Fibroblast of pulmonary artery (primary cell): ENCODE measurements around the gene SLC17A7.
"Not testable (repeated sequence)": the region's sequence is repeated elsewhere in the genome, so short reads cannot be mapped to it uniquely, and the experiment has no call there.

ENCODE experiments used
- DNase-seq: peaks from one replicate; pipeline ENCODE4 v3.0.0-alpha.2; 2010; ENCODE audit warnings: low read depth
- H3K4me3 ChIP-seq: replicated peaks from 2 replicates; pipeline ENCODE4 v1.5.1; 2011; ENCODE audit warnings: low read depth, mild to moderate bottlenecking, control low read depth, low read length, moderate library complexity
- TF ChIP-seq, protein P1 (sequence below): IDR thresholded peaks from 2 replicates; pipeline ENCODE4 v1.5.1; 2011; ENCODE audit warnings: mild to moderate bottlenecking, control low read depth, low read length, inconsistent platforms; ENCODE audit errors: missing control alignments

The SLC17A7 gene

DNA sequence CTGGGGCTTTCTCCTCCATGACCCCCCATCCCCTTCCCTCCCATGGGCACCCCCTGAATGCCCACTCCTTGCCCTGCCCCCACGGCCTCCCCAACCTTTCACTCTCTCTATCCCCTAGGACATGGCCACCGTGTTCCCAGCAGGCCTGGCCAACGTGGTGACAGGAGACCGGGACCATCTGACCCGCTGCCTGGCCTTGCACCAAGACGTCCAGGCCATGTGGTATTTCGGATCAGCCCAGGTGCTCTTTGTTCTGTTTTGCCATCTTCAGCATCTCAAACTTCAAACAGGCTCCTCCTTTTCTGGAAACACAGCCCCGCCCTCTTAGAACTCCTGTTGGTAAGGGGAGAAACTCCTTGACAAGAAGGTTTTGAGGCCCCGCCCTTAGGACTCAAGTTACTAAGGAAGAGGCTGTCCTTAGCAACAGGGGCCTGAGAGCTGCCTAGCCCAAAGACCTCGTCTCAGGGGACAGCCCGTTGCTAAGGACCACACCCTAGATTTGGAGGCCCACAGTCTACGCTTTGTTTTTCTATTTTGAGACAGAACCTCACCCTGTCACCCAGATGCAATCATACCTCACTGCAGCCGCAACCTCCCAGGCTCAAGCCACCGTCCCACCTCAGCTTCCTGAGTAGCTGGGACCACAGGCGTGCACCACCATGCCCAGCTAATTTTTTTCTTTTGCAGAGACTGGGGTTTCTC is 27.6 kb upstream of the SLC17A7 start:
- no peak overlapping the region for H3K4me3 ChIP-seq
- TF ChIP-seq, protein P1, sequence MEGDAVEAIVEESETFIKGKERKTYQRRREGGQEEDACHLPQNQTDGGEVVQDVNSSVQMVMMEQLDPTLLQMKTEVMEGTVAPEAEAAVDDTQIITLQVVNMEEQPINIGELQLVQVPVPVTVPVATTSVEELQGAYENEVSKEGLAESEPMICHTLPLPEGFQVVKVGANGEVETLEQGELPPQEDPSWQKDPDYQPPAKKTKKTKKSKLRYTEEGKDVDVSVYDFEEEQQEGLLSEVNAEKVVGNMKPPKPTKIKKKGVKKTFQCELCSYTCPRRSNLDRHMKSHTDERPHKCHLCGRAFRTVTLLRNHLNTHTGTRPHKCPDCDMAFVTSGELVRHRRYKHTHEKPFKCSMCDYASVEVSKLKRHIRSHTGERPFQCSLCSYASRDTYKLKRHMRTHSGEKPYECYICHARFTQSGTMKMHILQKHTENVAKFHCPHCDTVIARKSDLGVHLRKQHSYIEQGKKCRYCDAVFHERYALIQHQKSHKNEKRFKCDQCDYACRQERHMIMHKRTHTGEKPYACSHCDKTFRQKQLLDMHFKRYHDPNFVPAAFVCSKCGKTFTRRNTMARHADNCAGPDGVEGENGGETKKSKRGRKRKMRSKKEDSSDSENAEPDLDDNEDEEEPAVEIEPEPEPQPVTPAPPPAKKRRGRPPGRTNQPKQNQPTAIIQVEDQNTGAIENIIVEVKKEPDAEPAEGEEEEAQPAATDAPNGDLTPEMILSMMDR = no peak
- DNase-seq = peak; percentile 71

DNA sequence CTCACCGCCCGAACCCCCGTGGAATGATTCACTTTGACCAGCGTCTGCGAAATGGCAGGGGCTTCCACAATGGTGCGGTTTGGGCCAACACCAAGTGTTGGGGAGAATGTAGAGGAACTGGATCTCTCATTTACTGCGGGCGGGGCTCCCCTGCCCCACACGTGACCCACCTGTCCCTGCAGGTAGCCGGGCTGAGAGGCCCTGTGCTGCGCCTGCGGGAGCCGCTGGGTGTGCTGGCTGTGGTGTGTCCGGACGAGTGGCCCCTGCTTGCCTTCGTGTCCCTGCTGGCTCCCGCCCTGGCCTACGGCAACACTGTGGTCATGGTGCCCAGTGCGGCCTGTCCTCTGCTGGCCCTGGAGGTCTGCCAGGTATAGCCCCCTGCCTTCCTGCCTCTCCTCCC is 26.9 kb upstream of the SLC17A7 start:
- TF ChIP-seq, protein P1 = no peak
- no peak for DNase-seq
- H3K4me3 ChIP-seq = no peak overlapping the region

DNA sequence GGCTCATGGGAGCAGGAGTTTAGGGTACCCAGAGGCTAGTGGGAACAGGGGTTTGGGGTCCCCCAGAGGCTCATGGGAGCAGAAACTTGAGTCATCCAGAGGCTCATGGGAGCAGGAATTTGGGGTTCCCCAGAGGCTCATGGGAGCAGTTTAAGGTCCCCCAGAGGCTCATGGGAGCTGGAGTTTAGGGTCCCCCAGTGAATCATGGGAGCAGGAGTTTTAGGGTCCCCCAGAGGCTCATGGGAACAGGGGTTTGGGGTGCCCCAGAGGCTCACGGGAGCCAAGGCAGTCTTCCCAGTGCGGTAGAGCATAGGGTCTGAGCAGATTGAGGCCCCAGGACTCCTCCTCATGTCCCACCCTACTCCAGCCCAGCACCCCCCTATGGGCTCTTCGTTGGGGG is 24.0 kb upstream of the SLC17A7 start:
- no peak overlapping the region for H3K4me3 ChIP-seq
- DNase-seq = no peak
- TF ChIP-seq, protein P1 = no peak

DNA sequence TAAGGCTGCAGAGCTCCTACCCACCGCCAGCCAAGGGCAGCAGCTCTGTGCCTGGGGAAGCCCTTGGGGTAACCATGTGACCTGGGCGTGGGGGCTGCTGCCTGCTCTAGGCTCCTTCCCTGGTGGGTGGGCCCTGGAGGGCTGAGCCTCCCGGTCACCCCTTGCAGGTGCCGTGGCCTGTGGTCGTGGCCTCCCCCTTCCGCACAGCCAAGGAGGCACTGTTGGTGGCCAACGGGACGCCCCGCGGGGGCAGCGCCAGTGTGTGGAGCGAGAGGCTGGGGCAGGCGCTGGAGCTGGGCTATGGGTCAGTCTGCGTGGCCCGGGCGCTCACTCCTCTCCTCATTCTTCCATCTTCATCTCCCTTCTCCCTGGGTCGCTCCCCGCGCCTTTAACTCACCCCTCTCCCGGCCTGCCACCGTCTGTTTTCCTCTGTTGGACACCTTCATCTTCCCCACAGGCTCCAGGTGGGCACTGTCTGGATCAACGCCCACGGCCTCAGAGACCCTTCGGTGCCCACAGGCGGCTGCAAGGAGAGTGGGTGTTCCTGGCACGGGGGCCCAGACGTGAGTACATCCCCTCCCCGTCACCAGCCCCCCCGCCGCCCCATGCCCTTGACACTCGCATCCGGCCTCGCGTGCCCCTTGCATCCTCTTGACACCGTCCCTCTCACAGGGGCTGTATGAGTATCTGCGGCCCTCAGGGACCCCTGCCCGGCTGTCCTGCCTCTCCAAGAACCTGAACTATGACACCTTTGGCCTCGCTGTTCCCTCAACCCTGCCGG is 22.8 kb upstream of the SLC17A7 start:
- H3K4me3 ChIP-seq = no peak overlapping the region
- TF ChIP-seq, protein P1 = no peak
- no peak for DNase-seq

DNA sequence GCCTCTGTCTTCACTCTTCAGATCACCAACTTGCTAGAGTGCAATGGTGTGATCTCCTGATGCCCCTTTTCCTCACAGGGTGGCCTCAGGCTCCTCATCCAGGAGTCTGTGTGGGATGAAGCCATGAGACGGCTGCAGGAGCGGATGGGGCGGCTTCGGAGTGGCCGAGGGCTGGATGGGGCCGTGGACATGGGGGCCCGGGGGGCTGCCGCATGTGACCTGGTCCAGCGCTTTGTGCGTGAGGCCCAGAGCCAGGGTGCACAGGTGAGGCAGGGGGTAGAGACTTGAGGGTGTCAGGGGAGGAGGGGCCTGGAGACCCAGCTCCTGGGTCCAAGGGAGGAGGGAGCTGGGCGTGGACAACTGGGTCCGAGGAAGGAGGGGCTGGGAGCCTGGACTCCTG is 21.2 kb upstream of the SLC17A7 start:
- H3K4me3 ChIP-seq = no peak overlapping the region
- TF ChIP-seq, protein P1 = no peak
- no peak for DNase-seq

DNA sequence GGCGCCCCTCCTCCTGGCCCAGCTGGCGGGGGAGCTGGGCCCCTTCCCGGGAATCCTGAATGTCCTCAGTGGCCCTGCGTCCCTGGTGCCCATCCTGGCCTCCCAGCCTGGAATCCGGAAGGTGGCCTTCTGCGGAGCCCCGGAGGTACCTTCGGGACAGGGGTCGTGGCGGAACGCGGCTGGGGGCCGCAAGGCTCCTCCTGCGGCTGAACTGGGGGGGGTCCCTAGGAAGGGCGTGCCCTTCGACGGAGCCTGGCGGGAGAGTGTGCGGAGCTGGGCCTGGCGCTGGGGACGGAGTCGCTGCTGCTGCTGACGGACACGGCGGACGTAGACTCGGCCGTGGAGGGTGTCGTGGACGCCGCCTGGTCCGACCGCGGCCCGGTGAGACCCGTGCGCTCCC is 20.3 kb upstream of the SLC17A7 start:
- TF ChIP-seq, protein P1 = no peak
- no peak for DNase-seq
- H3K4me3 ChIP-seq = no peak overlapping the region

DNA sequence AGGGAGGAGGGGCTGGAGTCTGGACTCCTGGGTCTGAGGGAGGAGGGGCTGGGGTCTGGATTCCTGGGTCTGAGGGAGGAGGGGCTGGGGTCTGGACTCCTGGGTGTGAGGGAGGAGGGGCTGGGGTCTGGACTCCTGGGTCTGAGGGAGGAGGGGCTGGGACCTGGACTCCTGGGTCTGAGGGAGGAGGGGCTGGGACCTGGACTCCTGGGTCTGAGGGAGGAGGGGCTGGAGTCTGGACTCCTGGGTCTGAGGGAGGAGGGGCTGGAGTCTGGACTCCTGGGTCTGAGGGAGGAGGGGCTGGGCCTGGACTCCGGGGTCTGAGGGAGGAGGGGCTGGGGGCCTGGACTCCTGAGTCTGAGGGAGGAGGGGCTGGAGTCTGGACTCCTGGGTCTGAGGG is 19.8 kb upstream of the SLC17A7 start:
- not testable (repeated sequence) for DNase-seq, H3K4me3 ChIP-seq
